Mesothelial cell of epicardium (in vitro differentiated cells): ENCODE measurements around the gene U2AF1L4. TPM values are rescaled to one million over a fixed set of nuclear protein-coding genes. Genes with fewer than 3 reads are reported as not detected.
A peak's percentile ranks its signal among the peaks of the same experiment; 100 is the strongest.
"Not testable (repeated sequence)": the region's sequence is repeated elsewhere in the genome, so short reads cannot be mapped to it uniquely, and the experiment has no call there.

Experiments used
- DNase-seq, 2 experiments: peaks; one replicate each; pipeline ENCODE4 v3.0.0; 2021; ENCODE audit warnings: low spot score in 2 of 2; ENCODE audit not compliant: unreplicated experiment in 2 of 2
- H3K27ac Mint-ChIP-seq: 2 replicates; pipeline ENCODE4 v1.8.0; 2021; ENCODE audit warnings: mixed read lengths
- H3K27me3 Mint-ChIP-seq: 2 replicates; pipeline ENCODE4 v1.8.0; 2021; ENCODE audit warnings: low read depth, mixed read lengths
- H3K36me3 Mint-ChIP-seq: 2 replicates; pipeline ENCODE4 v1.8.0; 2021; ENCODE audit warnings: mixed read lengths
- H3K4me1 Mint-ChIP-seq: 2 replicates; pipeline ENCODE4 v1.8.0; 2021; ENCODE audit warnings: mixed read lengths
- H3K4me3 Mint-ChIP-seq: 2 replicates; pipeline ENCODE4 v1.8.0; 2021; ENCODE audit warnings: mild to moderate bottlenecking, moderate library complexity, mixed read lengths
- H3K9me3 Mint-ChIP-seq: 2 replicates; pipeline ENCODE4 v1.8.0; 2021; ENCODE audit warnings: mixed read lengths
- total RNA-seq: library from RNA; stranded (reverse); gene quantifications from 3 replicates; pipeline ENCODE4 v1.2.1, GENCODE V29; 2021
- TF ChIP-seq, protein P1 (sequence below): fragments of 200-600 bp; sonication (generic); IDR thresholded peaks from one replicate; pipeline ENCODE4 v1.5.0; 2021; ENCODE audit warnings: antibody characterized with exemption; ENCODE audit not compliant: unreplicated experiment

Gene U2AF1L4
- total RNA-seq, 1 donor from 2014 or later: 42.5 TPM

DNA sequence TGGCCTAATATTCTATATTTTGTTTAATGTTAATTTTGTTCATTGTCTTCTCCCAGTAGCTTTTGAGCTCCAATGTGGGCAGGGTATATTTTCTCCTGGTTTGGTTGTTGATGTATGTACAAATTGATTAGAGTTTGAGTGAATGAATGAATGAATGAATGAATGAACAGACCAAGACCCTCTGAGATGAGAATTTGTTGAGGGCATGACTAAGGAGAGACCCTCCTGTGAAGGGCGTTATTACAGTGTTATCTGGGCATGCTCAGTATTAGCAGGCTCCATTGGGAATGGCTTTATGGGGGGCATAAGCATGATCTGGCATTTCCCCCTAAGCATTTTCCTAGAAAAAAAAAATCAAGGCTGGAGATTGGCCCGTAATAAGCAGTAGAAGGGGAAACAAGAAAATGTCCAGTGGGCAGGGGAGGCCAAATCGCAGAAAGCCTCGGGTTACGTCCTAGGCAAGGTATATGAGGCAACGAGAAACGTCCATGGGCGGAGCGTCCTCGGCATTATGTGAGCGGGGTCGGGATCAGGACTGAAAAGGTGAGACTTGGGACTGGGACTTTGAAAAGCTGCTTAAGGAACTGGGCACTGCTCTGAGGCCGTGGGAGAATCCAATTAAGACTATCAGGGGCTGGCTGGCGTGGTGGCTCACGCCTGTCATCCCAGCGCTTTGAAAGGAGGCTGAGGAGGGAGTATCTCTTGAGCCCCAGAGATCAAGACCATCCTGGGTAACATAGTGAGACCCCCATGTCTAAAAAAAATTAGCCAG, 29.2 kb upstream of the U2AF1L4 start:
- Mint-ChIP-seq H3K27me3 (no peaks in the 10 kb centered on the region), H3K4me1 (peaks cover 19% of the 10 kb centered on the region), H3K27ac (no peak overlapping the region), H3K9me3 (no peaks in the 10 kb centered on the region), H3K4me3 (peak overlapping the region; percentile 71), H3K36me3 (peaks cover 2% of the 10 kb centered on the region)
- no peak for DNase-seq
- TF ChIP-seq, protein P1, sequence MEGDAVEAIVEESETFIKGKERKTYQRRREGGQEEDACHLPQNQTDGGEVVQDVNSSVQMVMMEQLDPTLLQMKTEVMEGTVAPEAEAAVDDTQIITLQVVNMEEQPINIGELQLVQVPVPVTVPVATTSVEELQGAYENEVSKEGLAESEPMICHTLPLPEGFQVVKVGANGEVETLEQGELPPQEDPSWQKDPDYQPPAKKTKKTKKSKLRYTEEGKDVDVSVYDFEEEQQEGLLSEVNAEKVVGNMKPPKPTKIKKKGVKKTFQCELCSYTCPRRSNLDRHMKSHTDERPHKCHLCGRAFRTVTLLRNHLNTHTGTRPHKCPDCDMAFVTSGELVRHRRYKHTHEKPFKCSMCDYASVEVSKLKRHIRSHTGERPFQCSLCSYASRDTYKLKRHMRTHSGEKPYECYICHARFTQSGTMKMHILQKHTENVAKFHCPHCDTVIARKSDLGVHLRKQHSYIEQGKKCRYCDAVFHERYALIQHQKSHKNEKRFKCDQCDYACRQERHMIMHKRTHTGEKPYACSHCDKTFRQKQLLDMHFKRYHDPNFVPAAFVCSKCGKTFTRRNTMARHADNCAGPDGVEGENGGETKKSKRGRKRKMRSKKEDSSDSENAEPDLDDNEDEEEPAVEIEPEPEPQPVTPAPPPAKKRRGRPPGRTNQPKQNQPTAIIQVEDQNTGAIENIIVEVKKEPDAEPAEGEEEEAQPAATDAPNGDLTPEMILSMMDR: no peak

DNA sequence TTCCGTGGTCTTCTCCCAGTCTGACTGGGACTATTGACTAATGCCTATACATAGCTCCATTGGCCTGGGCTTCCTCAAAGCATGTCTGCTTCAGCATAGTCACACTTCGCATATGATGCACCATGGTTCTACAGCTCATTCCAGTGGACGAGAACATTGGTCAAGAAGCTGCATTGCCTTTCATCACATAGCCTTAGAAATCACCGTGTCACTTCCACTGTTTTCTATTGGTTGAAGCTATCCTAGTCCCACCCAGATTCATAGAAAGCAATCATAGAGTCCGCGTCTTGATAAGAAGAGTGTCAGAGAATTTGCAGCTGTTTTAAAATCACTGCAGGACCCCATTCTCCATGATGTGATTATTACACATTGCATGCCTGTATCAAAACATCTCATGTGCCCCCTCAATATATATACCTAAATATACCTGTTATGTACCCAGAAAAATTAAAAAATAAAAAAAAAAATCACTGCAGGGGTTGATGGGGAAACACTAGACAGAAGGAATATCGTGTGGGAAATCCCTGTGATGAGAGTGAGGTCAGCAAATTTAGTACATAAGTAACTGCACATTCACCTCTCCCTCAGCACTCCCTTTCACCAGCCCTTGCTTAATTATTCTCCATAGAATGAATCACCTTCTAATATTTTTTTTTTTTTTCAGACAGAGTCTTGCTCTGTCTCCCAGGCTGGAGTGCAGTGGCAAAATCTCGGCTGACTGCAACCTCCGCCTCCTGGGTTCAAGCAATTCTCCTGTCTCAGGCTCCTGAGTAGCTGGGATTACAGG, 28.0 kb upstream of the U2AF1L4 start:
- DNase-seq: no peak
- Mint-ChIP-seq H3K4me1 (peaks cover 19% of the 10 kb centered on the region), H3K9me3 (no peaks in the 10 kb centered on the region), H3K4me3 (no peak overlapping the region), H3K36me3 (peaks cover 7% of the 10 kb centered on the region), H3K27me3 (no peaks in the 10 kb centered on the region), H3K27ac (no peak overlapping the region)
- TF ChIP-seq, protein P1: no peak

DNA sequence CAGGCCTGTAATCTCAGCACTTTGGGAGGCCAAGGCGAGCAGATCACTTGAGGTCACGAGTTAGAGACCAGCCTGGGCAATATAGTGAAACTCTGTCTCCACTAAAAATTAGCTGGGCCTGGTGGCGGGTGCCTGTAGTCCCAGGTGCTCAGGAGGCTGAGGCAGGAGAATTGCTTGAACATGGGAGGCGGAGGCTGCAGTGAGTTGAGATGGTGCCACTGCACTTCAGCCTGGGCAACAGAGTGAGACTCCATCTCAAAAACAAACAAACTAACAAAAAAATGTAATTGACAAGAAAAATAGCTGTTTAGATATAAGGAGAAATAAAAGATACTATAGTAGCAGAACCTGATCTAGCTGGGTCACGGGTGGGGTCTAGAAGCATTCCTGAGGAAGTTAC, 27.1 kb upstream of the U2AF1L4 start:
- not testable (repeated sequence) for H3K4me3 Mint-ChIP-seq, H3K36me3 Mint-ChIP-seq, H3K27me3 Mint-ChIP-seq, DNase-seq, H3K9me3 Mint-ChIP-seq, H3K27ac Mint-ChIP-seq
- peaks cover 20% of the 10 kb centered on the region for H3K4me1 Mint-ChIP-seq

DNA sequence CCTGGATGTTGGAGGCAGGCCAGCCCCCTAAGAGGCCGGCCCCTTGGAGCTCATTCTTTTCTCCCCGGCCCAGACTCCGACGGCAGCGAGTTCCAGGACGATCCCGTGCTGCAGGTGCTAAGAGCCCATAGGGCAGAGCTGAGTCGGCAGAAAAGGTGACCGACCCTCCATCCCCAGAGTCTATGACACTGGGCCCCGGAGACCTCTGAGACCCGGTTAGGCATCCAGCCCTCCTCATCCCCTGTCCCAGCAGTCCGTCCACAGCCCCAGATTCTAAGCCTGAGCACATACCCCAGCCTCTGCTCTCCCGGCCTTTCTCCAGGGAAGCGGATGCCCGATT, 22.8 kb upstream of the U2AF1L4 start:
- TF ChIP-seq, protein P1: no peak
- no peak overlapping the region for H3K4me3 Mint-ChIP-seq
- no peaks in the 10 kb centered on the region for H3K27me3 Mint-ChIP-seq
- H3K4me1 Mint-ChIP-seq: peaks cover 3% of the 10 kb centered on the region
- no peaks in the 10 kb centered on the region for H3K9me3 Mint-ChIP-seq
- no peak overlapping the region for H3K27ac Mint-ChIP-seq
- peaks cover 15% of the 10 kb centered on the region for H3K36me3 Mint-ChIP-seq
- DNase-seq: no peak

DNA sequence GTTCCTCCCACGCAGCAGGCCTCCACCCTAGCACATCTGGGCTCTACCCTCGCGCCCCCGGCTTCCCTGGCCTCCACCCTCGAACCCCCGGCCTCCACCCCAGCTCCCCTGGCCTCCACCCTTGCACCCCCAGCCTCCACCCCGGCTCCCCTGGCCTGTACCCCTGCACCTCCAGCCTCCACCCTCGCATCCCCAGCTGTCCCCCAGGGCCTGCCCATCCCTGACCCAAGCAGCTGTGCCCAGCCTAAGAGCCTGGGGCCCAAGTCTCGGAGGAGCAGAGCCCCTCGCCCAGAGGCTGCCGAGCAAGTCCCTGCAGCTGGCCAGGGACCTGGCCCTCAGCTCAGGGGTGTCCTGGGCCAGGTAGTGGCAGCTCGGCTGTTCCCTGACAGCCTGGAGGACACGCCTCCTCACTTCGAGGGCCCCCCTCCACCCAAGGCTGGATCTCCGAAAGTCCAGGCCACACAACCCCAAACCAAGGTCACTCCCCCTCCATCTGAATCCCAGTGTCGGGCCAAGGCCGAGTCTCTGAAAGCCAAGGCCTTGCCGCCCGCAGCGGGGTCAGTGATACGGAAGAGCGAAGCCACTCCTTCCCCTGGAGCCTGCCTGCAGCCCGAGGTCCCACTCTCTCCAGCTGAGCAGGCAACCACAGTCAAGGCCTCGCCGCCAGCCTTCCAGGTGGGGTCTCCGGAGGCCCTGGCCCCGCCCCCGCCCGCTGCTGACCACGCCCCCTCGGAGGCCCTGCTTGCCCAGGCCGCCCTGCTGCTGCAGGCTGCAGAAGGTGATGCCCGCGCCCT, 22.3 kb upstream of the U2AF1L4 start:
- Mint-ChIP-seq H3K36me3 (peaks cover 15% of the 10 kb centered on the region), H3K4me3 (no peak overlapping the region), H3K9me3 (no peaks in the 10 kb centered on the region), H3K27me3 (no peaks in the 10 kb centered on the region), H3K4me1 (peaks cover 3% of the 10 kb centered on the region), H3K27ac (no peak overlapping the region)
- TF ChIP-seq, protein P1: no peak
- no peak for DNase-seq
